ENCODE results near the gene TTC28.

The TTC28 gene

GRCh38 chr22:28005513-28005912, 674.1 kb downstream of the TTC28 start:
- H3K4me3 ChIP-seq (ENCODE audit: insufficient read depth, low read length, poor library complexity, severe bottlenecking), result no peak overlapping the region
- TF ChIP-seq EZH2phosphoT487 (conservative IDR thresholded peaks at IDR 0.05; ENCODE audit: low read length), result no peak
- TF ChIP-seq, protein P1, sequence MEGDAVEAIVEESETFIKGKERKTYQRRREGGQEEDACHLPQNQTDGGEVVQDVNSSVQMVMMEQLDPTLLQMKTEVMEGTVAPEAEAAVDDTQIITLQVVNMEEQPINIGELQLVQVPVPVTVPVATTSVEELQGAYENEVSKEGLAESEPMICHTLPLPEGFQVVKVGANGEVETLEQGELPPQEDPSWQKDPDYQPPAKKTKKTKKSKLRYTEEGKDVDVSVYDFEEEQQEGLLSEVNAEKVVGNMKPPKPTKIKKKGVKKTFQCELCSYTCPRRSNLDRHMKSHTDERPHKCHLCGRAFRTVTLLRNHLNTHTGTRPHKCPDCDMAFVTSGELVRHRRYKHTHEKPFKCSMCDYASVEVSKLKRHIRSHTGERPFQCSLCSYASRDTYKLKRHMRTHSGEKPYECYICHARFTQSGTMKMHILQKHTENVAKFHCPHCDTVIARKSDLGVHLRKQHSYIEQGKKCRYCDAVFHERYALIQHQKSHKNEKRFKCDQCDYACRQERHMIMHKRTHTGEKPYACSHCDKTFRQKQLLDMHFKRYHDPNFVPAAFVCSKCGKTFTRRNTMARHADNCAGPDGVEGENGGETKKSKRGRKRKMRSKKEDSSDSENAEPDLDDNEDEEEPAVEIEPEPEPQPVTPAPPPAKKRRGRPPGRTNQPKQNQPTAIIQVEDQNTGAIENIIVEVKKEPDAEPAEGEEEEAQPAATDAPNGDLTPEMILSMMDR (IDR thresholded peaks at IDR 0.05; ENCODE audit: insufficient read depth, low read length, poor library complexity, severe bottlenecking), result no peak
- no peak overlapping the region for H3K4me2 ChIP-seq (ENCODE audit: low read depth, low read length, poor library complexity, severe bottlenecking)
- no peaks in the 10 kb centered on the region for H3F3A ChIP-seq (ENCODE audit: insufficient read depth)
- H3K36me3 ChIP-seq (ENCODE audit: low read length), result no peaks in the 10 kb centered on the region
- H4K20me1 ChIP-seq (ENCODE audit: low read depth, low read length), result no peaks in the 10 kb centered on the region
- no peak overlapping the region for H2AFZ ChIP-seq (ENCODE audit: low read depth, low read length, severe bottlenecking)
- no peak overlapping the region for H3K27ac ChIP-seq (ENCODE audit: low read depth, low read length)
- H3K9ac ChIP-seq (ENCODE audit: low read length), result no peak overlapping the region
- no peaks in the 10 kb centered on the region for H3K79me2 ChIP-seq (ENCODE audit: insufficient read depth, low read length)
- no peaks in the 10 kb centered on the region for H3K9me2 ChIP-seq (replicated peaks; ENCODE audit: insufficient read depth, low read length)
- H3K9me3 ChIP-seq (ENCODE audit: insufficient read depth, low read length), result no peaks in the 10 kb centered on the region
- no peaks in the 10 kb centered on the region for H3K27me3 ChIP-seq (ENCODE audit: low read length)

GRCh38 chr22:28004021-28004420, 675.6 kb downstream of the TTC28 start:
- TF ChIP-seq, protein P1 (IDR thresholded peaks at IDR 0.05; ENCODE audit: insufficient read depth, low read length, poor library complexity, severe bottlenecking), result no peak
- TF ChIP-seq EZH2phosphoT487 (conservative IDR thresholded peaks at IDR 0.05; ENCODE audit: low read length), result no peak
- Histone ChIP-seq H4K20me1 (ENCODE audit: low read depth, low read length) (no peaks in the 10 kb centered on the region), H3K27ac (ENCODE audit: low read depth, low read length) (no peak overlapping the region), H3K4me3 (ENCODE audit: insufficient read depth, low read length, poor library complexity, severe bottlenecking) (no peak overlapping the region), H3K4me2 (ENCODE audit: low read depth, low read length, poor library complexity, severe bottlenecking) (no peak overlapping the region), H3K9ac (ENCODE audit: low read length) (no peak overlapping the region), H3K79me2 (ENCODE audit: insufficient read depth, low read length) (no peaks in the 10 kb centered on the region), H3K9me2 (replicated peaks; ENCODE audit: insufficient read depth, low read length) (no peaks in the 10 kb centered on the region), H3F3A (ENCODE audit: insufficient read depth) (no peaks in the 10 kb centered on the region), H2AFZ (ENCODE audit: low read depth, low read length, severe bottlenecking) (no peak overlapping the region), H3K27me3 (ENCODE audit: low read length) (no peaks in the 10 kb centered on the region), H3K36me3 (ENCODE audit: low read length) (no peaks in the 10 kb centered on the region), H3K9me3 (ENCODE audit: insufficient read depth, low read length) (no peaks in the 10 kb centered on the region)

DNA sequence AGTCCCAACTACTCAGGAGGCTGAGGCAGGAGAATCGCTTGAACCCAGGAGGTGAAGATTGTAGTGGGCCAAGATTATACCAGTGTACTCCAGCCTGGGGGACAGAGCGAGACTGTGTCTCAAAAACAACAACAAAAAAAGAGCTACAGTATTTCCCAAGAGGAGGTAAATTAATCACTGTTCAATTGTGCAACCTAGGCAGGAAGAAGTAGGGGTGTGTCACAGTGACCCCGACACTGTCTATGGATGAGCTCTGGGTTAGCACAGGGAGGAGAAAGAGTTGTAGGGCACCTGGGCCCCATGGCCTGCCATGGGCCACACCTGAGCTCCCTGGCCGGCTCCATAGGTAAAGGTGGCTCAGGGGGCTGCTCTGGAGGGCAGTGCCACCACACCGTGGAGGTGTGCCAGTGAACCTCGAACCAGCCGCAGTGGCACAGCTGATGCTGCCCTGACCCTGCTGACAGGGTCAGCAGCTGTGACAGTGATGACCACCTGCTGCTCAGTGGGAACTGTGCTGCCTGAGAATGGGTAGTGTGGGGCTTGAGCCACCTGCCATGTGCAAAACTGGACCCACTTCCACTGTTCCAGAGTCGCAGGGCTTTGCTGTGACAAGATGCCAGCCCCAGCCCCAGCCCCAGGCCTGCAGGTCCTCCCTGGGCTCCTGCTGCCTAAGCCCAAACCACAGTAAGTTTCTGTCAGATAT, 676.6 kb downstream of the TTC28 start:
- H3K27ac ChIP-seq (ENCODE audit: low read depth, low read length), result no peak overlapping the region
- no peaks in the 10 kb centered on the region for H3K79me2 ChIP-seq (ENCODE audit: insufficient read depth, low read length)
- no peaks in the 10 kb centered on the region for H3K36me3 ChIP-seq (ENCODE audit: low read length)
- H2AFZ ChIP-seq (ENCODE audit: low read depth, low read length, severe bottlenecking), result no peak overlapping the region
- no peak overlapping the region for H3K9ac ChIP-seq (ENCODE audit: low read length)
- H3K27me3 ChIP-seq (ENCODE audit: low read length), result no peaks in the 10 kb centered on the region
- H3K4me2 ChIP-seq (ENCODE audit: low read depth, low read length, poor library complexity, severe bottlenecking), result no peak overlapping the region
- H3K9me2 ChIP-seq (replicated peaks; ENCODE audit: insufficient read depth, low read length), result no peaks in the 10 kb centered on the region
- no peaks in the 10 kb centered on the region for H3K9me3 ChIP-seq (ENCODE audit: insufficient read depth, low read length)
- no peak overlapping the region for H3K4me3 ChIP-seq (ENCODE audit: insufficient read depth, low read length, poor library complexity, severe bottlenecking)
- H3F3A ChIP-seq (ENCODE audit: insufficient read depth), result no peaks in the 10 kb centered on the region
- no peaks in the 10 kb centered on the region for H4K20me1 ChIP-seq (ENCODE audit: low read depth, low read length)
- TF ChIP-seq, protein P1 (IDR thresholded peaks at IDR 0.05; ENCODE audit: insufficient read depth, low read length, poor library complexity, severe bottlenecking), result no peak
- no peak for TF ChIP-seq EZH2phosphoT487 (conservative IDR thresholded peaks at IDR 0.05; ENCODE audit: low read length)

Measured in SU-DHL-6 (cell line).